Hindlimb muscle (tissue), 1 donor: ENCODE data around the gene APOBEC3A. TPM values are rescaled to one million over a fixed set of nuclear protein-coding genes. Genes with fewer than 3 reads are reported as not detected.

Experiments used
- DNase-seq: peaks from one replicate; pipeline ENCODE4 v3.0.0-alpha.2; 2013
- polyA plus RNA-seq: library from polyadenylated mRNA; unstranded; fragments of 120-200 nt; gene quantifications from one replicate; pipeline ENCODE4 v1.2.1, GENCODE V29; 2013; ENCODE audit not compliant: insufficient read length

The APOBEC3A gene
- polyA plus RNA-seq, result 0.94 TPM

DNA sequence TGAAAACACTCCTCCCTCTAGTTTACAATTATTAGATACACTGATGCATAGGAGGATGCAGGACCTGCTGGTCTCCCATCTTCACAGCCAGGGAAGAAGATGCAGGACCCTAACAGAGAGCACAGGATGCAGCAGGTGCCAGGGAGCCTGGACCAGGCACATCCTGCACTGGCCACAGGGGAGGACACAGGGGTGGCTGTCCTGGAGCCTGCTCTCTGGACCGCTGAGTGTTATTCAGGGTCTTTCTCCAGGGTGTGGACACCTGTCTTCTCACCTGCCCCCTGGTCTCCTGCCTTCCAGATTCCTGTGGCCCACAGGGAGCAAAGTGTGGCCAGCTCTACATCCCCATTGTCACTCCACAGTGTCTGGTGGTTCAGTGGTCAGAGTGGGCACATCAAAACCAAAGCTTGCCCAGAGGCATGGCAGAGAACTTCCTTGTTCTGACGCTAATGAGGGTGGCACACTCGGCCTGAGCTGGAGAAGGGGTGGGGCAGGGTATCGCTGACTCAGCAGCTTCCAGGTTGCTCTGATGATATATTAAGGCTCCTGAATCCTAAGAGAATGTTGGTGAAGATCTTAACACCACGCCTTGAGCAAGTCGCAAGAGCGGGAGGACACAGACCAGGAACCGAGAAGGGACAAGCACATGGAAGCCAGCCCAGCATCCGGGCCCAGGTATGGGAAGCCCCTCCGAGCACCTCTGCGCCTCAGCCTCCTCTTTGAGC, at the start of gene APOBEC3A:
Gene APOBEC3A (plus strand): TSS at position 564 of the 725 bp plus-strand sequence. CDS start 83 bp downstream, at position 647.
- DNase-seq, result no peak

GRCh38 chr22:38907767-38908166, 49.6 kb upstream of the APOBEC3A start:
- DNase-seq, result no peak

DNA sequence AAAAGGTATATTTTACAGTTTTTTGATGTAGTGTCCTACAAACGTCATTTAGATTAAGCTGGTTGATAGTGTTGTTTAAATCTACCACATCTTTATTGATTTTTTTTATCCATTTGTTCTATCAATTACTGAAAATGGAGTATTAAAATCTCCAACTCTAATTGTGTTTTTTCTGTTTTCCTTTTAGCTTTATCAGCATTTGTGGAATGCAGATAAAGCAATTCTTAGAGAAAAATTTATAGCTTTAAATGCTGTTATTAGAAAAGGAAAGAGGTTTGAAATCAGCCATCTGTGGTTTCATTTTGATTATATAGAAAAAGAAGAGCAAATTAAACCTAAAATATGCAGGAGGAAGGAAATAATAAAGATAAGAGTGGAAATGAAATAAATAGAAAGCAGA, 46.0 kb upstream of the APOBEC3A start:
- no peak for DNase-seq

- DNase-seq, result no peak
These were observed 37.7 kb upstream of the APOBEC3A start for GRCh38 chr22:38919631-38920190.

DNA sequence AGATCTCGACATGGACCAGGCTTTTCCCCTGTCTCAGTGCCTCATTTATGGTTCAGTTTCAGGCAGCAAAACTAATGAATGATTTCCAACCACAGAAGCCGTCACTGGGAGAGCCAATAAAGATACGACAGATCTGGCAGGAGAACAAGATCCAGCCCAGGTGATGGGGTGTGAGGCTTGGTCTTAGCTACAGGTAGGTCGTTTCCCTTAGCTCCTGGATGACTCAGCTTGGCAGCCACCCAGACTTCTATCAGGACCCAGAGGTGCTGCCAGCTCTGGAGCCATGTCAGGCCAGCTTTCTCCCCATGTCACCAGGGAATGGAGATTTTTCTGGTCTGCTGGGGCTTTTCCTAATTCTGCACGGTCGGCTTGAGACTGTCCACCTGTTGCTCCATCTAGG, 36.3 kb upstream of the APOBEC3A start:
- DNase-seq, result no peak

- DNase-seq, result no peak
These were observed 35.6 kb upstream of the APOBEC3A start for GRCh38 chr22:38921806-38922205.

DNA sequence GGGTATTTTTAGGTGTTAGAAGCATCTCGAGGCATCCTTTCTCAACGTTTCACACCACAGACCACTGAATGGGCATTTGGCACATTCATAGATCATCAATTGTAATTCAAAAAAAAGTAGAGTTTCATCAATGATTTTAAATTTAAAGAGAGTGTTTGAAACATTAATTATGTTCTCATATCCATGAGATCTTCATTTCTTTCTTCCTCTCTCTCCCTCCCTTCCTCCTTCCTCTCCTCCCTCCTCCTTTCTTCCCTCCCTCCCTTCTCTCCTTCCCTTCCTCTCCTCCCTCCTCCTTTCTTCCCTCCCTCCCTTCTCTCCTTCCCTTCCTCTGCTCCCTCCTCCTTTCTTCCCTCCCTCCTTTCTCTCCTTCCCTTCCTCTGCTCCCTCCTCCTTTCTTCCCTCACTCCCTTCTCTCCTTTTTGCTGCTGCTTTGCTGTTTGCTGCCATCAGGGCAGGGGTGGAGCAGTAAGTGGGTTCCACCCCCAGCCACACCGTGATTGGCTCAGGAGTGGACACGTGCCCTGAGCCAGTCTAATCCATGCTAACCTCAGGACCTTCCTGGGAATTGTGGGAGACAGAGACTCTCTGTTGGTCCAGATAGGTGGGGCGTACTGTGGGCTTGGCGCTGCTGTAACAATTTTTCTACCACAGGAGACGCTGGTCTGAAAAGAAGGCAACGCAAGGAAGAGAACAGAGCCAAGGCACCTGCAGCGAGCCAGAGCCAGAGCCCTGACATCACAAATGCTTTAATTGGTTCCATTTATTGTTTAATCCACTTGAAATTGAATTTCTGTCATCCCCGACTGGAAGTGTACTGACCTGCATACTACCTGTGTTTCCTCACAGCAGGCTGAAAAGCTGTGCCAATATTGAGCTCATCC, 33.7 kb upstream of the APOBEC3A start:
- DNase-seq, result peak; percentile 83

GRCh38 chr22:38924347-38924952, 33.0 kb upstream of the APOBEC3A start:
- peak; percentile 41 for DNase-seq

DNA sequence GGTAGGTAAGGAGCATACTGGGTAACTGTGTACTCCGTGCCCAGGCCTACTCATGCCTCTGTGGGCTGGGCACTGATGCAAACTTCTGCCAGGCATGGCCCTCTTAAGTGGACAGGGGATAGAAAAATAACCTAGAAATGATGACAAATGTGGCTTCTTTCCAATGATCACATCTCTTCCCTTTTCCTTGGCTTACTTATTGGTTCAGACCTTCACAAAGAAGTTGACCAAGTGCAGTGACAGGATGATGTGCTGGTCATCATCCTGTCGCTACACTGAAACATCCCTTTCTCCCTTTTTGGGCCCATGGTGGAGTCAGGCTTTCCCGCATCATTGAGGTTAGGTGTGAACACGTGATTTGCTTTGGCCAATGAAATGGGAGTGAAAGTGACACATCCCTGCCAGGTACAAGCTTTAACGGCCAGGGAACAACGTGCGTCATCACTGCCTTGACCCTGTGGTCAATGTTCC, 31.8 kb upstream of the APOBEC3A start:
- no peak for DNase-seq

GRCh38 chr22:38927033-38927781, 30.2 kb upstream of the APOBEC3A start:
- DNase-seq, result peak; percentile 57

GRCh38 chr22:38930512-38930911, 26.9 kb upstream of the APOBEC3A start:
- no peak for DNase-seq

- no peak for DNase-seq
These were observed 22.4 kb upstream of the APOBEC3A start for GRCh38 chr22:38935023-38935422.

- no peak for DNase-seq
These were observed 21.8 kb upstream of the APOBEC3A start for GRCh38 chr22:38935616-38936015.

DNA sequence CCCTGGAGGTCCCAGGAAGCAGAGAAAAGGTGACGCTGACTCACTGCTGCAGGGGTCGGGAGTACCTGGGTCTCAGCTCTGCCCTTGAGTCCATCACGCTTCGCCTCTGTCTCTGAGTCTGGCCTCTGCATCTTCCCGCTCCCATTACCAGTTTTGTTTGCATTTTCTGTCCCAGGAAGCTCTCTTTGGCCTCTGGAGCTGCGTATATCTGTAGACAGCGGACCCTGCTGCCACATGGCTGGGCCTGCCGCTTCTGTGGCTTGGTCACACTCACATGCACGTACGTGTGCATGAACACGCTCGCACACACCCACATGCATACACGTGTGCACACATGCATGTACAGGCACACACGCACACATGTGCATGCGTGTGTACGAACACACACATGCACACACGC, 20.8 kb upstream of the APOBEC3A start:
- no peak for DNase-seq

DNA sequence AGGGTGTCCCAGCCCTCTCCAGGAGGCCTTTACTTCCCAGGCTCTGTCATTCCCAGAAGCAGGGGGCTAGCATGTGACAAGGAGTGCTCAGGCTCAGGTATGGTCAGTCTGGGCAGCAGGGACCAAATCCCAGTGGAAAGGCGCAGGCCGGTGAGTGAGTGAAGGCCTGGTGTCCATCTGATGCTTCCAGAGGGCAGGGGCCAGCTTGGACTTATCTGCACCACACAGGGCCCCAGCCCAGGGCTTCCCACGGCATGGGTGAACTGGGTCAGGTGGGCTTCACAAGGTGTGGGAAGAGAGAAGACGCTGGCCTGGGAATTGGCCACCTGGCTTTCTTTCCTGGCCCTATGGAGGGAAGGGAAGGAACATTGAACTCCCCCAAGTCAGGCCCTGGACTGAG, 20.4 kb upstream of the APOBEC3A start:
- DNase-seq, result no peak

- no peak for DNase-seq
These were observed 19.9 kb upstream of the APOBEC3A start for GRCh38 chr22:38937541-38937940.

GRCh38 chr22:38938221-38938620, 19.2 kb upstream of the APOBEC3A start:
- DNase-seq, result no peak

- no peak for DNase-seq
These were observed 18.5 kb upstream of the APOBEC3A start for GRCh38 chr22:38938925-38939324.

DNA sequence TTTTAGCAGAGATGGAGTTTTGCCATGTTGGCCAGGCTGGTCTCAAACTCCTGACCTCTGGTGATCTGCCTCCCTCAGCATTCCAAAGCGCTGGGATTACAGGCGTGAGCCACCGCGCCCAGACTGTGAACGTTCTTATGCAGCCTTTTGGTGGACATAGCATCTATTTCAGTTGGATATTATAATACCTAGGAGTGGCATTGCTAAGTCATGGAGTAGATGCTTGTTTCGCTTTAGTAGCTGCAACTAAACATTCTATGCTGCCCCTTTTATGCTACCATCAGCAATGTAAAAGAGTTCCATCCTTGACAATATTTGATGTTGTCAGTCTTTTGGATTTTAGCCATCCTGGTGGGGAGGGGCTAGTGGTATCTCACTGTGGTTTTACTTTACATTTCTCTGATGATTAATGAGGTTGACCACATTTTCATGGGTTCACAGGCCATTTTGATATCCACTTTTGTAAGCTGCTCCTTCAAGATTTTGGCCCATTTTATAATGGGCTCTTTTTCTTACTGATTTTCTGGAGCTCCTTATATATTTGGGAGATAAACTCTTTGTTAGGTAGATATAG, 16.5 kb upstream of the APOBEC3A start:
- DNase-seq, result no peak

DNA sequence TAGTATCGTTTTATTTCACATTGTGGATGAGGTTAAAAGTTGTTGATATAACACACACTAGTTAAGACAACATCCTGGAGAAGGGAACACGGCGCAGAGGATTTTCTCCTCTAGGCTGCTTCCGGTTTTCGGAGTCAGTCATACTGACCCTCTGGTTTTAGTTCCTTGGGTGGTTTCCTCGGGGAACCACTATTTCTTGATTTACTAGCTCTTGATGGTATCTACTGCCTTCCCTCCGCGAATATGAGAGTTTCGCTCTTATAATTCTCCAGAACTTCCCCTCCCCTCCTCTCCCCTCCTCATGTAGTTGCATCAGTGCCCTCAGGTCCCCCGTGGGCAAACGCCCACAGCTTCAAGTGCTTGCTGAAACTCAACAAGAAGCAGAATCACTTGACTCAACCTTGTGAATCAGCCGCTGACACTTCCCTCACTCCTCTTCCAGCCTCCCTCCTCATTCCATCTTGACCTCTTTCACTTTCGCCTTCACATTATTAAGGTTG, 15.9 kb upstream of the APOBEC3A start:
- DNase-seq, result no peak

DNA sequence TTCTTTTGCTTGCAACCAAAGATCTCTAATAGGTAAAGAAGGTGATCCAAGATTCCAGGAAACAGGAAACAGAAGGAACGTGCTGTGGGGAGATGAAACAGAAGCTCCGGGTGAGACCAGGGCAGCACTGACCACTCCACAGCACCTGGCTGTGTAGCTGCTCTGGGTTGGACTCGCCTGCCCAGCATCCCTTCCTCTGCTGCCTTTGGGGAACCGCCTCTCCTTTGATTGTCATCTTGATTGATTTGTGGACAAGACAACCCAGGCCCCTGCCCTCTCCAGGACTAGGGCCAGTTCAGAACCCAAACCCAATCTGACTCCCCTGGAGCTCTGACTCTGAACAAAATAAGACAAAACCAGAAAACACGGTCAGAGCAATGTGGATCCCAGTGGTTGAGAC, 14.7 kb upstream of the APOBEC3A start:
- no peak for DNase-seq

- DNase-seq, result no peak
These were observed 14.2 kb upstream of the APOBEC3A start for GRCh38 chr22:38943201-38943600.
